ENCODE results near the gene ID3.
"Not testable (repeated sequence)": the region's sequence is repeated elsewhere in the genome, so short reads cannot be mapped to it uniquely, and the experiment has no call there.

ID3 gene

DNA sequence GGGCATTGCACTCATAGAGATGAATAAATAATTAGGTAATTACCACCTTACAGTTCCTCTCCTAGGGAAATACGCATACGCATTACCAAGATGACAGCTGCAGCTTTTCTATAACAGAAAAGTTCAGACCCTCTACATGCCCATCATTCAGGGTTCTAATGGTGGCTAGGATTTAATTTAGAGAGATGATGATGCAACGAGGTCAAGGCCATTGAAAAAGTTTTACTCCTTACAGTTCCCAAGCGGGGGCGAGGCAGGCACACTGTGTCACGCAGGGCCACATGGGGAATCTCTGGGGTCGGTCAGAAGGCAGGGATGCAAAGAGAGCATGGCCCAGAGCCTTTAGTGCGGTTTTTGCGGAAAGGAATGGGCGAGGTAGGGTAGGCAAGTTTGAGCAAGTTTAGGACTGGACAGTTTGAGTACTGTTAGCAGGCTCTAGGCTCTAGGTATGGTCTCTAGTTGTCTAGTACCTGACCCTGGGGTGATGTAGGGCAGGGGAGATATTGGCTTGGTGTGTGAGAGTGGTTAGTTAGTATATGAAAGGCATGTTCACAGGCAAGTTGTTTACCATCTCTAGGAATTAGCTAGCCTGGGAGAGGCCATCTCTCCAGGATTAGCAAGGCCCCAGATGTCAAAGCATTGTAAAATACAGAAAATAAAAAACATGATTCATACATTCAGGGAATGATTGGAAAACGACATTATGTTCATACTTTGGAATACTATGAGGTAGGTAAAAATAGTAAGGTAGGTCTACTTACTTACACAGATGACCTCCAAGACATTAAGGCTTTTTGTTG is 29.6 kb upstream of the ID3 start:
- no peak for DNase-seq

DNA sequence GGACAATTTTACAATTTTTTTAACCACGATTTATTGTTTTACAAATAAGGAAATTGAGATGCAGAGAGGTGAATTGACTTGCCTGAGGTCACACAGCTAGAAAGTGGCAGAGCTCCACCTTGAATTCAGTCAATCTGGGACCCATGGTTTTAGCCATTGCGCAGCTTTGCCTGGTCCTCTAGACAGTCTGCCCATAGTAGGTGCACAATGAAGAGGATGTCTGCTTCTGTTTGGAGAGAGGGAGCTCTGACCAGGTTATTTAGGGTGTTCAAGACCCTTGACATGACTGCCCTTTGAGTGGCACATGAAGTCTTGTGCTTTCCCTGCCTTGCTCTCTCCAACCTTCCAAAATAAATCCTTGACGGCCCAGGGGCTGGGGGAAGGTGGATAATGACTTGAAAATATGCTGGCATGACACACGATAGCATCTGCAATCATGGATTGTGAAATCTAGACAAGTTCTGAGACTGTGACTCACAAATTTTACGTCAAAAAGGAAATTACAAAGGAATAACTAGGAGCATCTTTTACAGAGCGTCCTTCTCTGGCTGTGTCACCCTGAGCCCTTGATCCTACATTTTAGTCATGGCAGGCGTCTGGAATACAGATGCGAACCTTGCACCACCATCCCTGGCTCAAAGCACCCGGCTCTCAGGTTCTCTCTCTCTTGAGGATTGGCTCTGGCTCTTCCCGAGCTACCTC is 26.2 kb upstream of the ID3 start:
- peak; percentile 94 for DNase-seq

DNA sequence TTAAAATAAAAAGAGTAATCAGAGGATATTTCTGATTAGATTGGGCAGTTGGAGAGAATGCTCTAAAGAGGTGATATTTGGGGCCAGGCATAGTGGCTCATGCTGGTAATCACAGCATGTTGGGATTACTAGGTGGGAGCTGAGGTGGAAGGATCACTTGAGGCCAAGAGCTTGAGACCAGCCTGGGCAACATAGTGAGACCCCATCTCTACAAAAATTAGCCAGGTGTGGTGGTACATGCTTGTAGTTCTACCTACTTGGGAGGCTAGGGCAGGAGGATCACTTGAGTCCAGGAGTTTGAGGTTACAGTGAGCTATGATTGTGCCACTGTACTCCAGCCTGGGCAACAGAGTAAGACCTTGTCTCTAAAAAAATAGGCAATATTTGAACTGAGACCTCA is 24.4 kb upstream of the ID3 start:
- DNase-seq, result not testable (repeated sequence)

DNA sequence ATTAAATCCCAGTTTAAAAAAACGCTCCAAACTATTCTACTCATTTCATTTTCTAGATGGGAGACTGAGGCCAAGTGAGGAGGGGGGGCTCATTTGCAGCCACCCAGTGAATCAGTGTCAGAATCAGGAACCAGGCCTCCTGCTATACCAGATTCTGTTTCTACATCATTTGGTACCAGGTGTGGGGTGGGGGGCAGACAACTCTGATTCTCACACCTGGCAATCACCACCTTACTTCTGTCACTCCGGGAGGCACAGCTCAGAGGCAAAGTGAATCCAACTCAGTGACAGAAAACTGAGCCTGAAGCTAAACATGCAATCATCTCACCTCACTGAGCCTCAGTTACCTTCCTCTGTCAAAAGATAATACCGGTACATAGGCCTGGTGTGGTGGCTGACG is 23.5 kb upstream of the ID3 start:
- DNase-seq, result no peak

DNA sequence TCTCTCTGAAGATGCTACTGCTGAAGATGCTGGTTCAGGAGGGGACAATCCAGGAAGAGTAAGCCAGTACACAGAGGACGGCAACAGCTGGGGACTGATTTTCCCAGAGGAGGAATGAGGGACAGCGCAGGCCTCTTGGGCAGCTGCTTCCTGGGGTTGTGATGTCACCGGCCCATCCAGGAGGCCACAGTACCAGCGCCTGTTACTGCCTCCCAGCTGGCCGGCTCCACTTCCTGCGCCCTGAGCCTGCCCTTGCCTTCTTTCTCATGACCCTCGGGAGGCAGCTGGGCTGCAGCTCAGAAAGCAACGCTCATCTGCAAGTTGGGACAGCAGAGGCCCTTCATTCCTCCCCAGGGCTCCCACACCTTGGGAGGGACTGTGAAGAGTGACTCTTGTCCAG is 21.9 kb upstream of the ID3 start:
- no peak for DNase-seq

DNA sequence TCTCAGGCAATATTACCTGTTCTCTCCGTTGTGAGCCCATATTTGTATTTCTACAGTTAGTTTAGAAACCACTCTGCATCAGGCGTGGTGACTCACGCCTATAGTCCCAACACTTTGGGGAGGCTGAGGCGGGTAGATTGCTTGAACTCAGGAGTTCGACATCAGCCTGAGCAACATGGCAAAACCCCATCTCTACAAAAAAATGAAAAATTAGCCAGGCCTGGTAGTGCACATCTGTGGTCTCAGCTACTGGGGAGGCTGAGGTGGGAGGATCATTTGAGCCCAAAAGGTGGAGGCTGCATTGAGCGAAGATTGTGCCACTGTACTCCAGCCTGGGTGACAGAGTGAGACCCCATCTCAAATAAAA is 19.7 kb upstream of the ID3 start:
- DNase-seq, result no peak

DNA sequence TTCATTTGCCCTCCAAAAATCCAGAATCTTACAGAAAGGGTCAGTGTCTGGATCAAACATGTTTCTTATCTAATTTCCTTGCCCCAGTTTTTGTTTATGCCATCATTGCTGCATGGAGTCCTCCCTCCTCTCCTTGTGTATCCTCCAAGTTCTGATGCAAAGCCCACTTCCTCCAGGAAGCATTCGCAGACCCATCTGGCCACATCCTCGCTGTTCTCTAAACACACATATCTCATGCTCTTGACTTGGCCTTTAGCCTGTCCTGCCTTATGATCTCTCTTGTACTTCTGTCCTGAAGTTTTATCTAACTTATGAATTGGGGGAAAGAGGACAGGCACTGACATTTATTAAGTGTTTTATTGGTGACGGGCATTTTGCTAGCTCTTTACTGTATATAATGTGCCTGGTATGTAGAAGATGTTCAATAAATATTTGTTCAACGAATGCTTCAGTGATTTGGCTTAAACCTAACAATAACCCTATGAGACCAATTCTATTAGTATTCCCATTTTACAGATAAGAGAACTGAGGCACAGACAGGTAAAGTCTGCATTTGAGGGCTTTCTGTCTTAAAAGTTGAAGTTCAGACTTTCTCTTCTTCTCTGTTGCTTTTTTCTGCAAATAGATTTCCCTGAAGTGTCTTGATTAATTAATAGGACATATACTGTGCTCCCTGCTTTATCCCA is 19.2 kb upstream of the ID3 start:
- DNase-seq, result peak; percentile 54

DNA sequence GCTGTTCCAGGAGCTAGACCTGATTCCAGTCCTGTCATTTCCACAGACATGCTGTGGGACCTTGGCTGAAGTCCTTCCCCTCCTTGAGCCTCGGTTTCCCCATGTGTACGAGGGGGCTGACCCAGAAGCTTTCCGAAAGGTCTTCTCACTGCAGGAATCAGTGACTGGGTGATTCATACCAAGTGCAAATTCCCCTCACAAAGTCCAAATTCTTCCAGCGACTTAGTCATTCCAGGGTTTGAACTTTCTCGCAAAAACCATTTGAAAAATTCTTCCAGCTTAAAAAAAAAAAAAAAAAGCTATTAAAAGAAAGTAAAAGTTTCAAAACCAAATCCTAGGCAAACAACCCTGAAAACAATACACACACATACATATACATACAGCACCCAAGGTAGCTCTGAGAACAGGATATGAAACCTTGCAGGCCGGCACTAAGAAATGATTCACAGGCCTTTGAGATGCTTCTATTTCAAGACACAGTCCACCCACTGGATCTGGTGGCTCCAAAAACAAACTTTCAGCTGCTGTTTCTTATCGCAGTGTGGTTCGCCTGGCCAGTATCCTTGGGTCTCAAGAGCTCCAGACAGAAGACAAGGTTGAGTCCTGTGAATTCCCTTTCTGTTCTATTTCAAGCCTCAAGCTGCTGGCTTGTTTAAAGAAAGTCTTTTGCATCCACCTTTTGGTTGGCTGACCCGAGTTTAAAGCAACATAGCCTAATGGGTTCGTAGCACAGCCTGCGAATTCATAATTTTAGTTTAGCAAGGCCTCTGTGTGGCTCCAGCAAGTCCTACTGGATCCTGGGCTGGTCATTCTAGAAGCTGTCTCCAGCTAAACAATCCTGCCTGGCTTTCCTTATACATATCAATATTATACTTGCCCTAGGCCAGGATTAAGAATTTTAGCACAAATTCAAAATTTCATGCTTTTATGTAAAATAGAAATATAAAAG is 18.0 kb upstream of the ID3 start:
- peak; percentile 87 for DNase-seq

DNA sequence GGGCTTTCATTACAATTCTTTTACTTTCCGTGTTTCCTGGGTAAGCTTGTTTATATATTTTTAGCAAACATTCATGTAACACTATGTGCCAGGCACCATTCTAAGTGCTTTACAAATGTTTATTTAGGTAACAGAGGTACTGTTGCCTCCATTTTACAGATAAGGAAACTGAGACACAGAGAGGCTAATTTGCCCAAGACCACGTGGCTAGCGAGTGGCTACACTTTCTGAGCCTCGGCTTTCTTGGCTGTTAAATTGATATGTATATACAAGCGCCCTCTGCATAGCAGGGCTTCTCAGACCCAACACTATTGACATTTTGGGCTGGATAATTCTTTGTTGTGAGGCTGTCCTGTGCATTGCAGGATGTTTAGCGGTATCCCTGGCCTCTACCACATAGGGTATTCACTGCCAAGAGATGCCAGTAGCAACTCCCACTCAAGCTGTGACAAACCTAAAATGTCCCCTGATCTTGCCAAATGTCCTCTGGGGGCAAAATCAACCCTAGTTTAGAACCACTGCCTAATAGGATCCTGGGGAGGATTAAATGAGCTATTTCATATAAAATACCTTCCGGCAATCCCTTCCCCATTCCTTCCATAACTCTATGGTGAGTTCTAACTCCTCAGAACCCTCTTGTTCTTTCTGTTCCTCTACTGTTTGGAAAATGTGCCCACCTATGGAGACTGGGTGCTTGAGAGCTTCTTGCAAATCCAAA is 17.2 kb upstream of the ID3 start:
- DNase-seq, result no peak

DNA sequence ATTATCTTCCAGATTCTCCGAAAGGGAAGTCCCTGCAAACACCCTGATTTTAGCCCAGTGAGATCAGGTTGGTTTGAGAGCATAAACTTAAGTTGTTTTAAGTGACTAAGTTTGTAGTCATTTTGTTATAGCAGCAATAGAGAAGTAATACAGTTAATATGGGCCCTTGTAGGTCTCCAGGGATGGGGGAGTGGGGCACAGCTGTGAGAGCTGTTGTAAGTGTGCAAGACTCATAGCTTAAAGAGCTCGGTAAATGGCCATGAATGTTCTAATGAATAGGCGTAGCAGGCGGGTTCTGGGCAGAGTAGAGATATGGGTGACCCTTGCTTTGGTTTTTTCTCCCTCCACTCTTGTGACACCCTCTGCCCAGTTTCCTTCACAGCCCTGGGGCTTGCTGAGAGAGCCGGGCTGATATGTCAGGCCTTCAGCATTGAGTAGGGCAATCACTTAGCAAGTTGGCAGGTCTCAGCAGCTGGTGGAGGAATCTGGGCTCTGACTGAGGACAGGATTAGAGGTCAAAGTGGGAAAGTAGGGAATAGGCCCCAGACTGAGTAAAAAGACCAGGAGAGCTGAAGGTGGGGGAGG is 16.0 kb upstream of the ID3 start:
- DNase-seq, result no peak

DNA sequence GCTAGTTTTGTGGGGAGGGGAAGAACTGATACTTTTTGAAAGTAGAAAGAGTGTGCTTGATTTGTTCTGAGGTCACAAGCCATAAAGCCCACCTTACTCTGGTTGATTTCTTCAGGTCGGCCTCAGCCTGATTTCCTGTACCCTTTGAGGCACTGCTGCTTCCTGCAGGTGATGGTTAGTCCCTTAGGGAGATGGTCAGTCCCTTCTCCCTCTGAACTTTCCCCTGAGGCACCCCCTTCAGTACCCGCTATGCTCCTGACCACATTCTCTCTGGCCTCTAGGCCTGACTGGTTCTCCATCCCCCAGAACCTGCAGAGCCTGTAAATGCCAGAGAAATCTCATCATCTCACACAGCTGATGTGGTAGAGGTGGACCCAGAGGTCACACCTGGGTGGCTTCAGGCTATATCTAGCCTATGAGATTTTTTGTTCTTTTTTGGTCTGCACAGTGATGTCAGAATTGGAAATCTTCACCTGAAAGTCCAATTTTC is 15.0 kb upstream of the ID3 start:
- no peak for DNase-seq

DNA sequence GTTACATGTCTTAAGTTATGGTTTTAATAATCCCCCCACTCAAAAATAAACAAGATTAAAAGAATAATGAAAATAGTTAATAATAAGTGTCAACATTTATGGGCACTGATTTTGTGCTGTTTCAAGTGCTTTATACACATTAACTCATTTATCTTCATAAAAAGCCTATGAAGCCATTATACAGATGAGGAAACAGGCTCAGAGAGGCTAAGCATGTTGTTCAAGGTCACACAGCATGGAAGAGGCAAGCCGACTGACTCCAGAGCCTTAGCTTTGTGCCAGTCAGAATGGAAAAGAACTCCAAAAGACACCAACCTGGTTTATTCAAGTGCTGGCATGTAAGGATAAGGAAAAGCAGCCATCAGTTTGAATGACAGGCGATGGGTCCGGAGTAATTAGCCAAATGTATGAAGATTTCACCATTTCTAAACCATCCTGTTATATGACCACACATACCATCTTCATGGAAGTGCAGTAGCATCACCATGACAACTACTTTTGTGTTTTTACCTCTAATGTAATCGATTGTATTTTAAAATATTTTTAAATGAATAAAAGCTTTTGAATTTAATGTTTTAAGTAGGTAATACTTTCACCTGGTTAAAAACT is 14.4 kb upstream of the ID3 start:
- no peak for DNase-seq

DNA sequence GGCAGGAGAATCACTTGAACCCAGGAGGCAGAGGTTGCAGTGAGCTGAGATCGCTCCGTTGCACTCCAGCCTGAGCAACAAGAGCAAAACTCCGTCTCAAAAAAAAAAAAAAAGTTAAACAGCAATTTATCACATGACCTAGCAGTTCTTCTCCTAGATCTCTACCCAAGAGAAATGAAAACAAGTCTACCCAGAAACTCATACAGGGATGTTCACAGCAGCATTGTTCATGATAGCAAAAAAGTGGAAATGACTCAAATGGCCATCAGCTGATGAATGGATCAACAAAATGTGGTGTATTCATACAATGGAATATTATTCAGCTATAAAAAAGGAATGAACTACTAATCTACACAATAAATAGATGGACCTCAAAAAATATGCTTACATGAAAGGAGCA is 12.2 kb upstream of the ID3 start:
- DNase-seq, result peak; percentile 48

DNA sequence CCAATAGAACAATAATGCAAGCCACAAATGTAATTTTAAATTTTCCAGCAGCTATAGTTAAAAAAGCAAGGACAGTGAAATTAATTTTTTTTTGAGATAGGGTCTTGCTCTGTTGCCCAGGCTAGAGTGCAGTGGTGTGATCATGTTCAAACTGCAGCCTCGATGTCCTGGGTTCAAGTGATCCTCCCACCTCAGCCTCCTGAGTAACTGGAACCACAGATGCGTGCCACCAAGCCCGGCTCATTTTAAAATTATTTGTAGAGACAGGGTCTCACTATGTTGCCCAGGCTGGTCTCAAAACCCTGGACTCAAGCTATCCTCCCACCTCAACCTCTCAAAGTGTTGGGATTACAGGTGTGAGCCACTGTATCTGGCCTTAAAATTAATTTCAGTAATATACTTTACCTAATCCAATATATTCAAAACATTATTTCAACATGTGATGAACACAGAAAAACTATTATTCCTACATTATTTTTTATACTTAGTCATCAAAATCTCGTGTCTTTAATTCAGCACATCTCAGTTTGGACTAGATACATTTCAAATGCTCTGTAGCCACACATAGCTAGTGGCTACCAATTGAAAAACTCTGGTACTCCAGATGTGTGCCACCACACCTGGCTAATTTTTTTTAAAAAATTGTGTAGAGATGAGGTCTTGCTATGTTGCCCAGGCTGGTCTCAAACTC is 10.8 kb upstream of the ID3 start:
- DNase-seq, result no peak

DNA sequence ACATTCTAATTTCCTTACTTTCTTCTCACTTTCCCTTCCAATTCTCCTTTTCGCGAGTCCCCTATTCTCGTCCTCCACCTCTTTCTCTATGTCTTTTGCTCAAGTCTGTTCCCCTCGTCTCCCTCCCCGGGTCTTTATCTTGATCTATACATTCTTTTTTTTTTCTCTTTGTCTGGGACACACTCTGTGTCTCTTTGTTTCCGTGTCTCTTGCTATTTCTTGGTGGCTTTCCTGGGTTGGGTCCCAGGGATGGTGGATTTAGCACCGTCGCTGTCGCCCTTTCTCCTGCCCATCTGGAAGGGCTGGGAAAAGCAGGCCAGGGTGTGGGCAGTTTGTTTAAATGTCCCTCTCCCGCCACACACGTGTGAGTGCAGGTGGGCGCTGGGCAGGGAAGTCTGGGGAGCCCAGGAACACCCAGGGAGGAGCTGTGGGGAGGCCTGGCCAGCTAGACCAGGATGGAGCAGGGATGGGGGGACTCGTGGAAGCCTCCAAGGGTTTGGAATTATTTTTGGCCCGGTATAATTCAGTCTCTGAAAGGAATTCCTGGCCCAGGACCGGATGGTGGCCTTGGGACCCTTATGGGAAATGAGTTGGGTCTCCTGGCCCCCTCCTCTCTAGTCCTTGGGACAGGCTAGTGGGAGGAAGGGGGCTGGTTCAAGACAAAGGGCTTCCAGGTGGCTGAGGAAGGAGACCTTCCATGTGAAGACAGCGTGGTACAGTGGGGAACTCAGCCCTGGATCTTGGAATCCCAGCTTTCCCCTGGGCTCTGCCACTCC is 9.5 kb upstream of the ID3 start:
- DNase-seq, result no peak

DNA sequence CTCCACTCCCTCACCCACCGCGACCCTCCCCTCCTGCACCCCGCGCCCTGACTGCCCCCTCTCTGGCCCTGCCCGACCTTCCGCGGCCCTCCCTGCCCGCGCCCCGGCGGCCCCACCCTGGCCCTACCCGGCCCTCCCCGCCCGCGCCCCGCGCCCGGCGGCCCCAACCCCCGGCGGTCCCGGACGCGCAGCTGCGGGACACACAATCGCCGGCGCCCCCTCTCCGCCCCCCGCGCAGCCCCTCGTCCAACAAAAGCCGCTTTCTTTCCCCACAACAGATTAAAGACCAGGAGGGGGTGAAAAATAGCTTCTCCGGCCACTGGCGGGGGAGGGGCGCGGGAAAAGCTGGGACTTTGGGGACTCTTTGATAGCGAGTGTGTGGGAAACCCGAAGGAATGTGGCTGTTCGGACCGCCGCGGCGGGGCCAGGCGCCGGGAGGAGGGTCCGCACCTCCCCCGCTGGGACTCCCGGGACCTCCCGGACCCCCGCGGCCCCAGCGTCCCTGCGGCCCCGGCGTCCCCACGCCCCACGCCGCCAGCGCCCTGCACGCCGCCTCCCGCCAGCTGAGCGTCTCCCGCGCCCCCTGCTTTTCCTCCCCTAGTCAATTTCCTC is 8.8 kb upstream of the ID3 start:
- DNase-seq, result no peak

DNA sequence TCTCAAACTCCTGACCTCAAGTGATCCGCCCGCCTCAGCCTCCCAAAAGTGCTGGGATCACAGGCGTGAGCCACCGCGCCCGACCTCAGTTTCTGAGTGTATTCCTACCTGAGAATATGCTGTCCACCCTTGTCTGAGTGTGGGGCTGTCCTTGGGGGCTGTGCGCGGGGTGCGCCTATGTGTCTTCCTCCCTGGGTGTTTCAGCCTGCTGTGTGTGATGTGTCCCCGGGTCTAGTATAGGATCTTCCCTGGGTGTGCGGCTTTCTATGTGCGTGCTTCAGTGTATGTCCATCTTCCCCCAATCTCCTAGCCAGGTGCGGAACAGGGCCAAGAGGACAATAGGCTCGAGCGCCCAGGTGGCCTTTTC is 8.3 kb upstream of the ID3 start:
- DNase-seq, result no peak

DNA sequence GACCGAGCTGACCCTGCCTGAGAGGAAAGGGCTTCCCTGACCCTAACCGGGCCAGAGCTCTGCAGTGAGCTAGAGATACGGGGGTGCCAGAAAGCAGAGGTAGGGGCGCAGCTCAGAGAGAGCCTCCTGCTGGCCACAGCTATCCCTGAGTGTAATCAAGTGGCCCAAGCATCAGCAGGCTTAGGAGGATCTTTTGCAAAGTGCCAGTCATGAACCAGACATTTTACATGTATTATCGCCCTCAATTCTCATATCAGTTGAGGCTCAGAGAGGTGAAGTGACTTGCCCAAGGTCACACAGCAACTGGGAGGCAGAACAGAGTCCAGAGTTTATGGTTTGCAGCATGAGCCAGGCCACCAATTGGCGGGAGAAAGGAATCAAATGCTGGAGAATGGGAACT is 7.0 kb upstream of the ID3 start:
- no peak for DNase-seq

DNA sequence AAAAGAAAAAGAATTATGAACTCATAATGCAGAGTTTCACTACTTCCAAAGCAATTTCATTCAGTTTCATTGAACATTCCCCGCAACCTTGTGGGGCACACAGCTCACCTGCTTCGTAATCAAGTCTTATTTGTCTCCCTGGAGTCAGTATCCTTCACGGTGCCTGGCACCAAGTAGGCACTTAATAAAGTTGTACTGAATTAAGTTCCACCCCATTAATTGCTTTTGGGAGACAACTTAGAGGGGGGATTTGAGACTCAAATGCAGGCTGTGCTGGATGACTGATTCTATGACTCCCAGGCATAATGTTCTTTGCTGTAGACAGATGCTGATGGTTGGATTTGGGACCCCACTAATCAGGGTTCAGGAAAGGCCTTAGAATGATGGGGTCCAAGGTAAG is 6.5 kb upstream of the ID3 start:
- no peak for DNase-seq

All from suppressor macrophage treated with lipopolysaccharide for 4 hours (primary cell).